Suprapubic skin (tissue), 4 donors: ENCODE data around the gene PCNX2. TPM values are rescaled to one million over a fixed set of nuclear protein-coding genes. Genes with fewer than 3 reads are reported as not detected.

Experiments
- DNase-seq, 2 donors: peaks; one replicate each; pipeline ENCODE4 v3.0.0-alpha.2; 2019; ENCODE audit warnings: low spot score in 2 of 2
- H3K27ac ChIP-seq: fragments of 200-600 bp; sonication (generic); one replicate; pipeline ENCODE4 v1.5.1; 2019
- H3K27me3 ChIP-seq: fragments of 200-600 bp; sonication (generic); one replicate; pipeline ENCODE4 v1.5.1; 2019
- H3K36me3 ChIP-seq: fragments of 200-600 bp; sonication (generic); one replicate; pipeline ENCODE4 v1.5.1; 2019
- H3K4me1 ChIP-seq: fragments of 200-600 bp; sonication (generic); one replicate; pipeline ENCODE4 v1.5.1; 2019
- H3K4me3 ChIP-seq: fragments of 200-600 bp; sonication (generic); one replicate; pipeline ENCODE4 v1.5.1; 2019; ENCODE audit warnings: mild to moderate bottlenecking
- H3K9me3 ChIP-seq: fragments of 200-600 bp; sonication (generic); one replicate; pipeline ENCODE4 v1.5.1; 2019
- EP300 ChIP-seq: sonication (generic); formaldehyde crosslinking; IDR thresholded peaks from one replicate; pipeline ENCODE4 v1.6.1; 2017; ENCODE audit warnings: antibody characterized with exemption
- POLR2A ChIP-seq, 2 donors: fragments of 450-650 bp; IDR thresholded peaks; one replicate each; pipeline ENCODE4 v1.6.1; 2017; ENCODE audit warnings: antibody characterized with exemption in 2 of 2, mild to moderate bottlenecking in 2 of 2, moderate library complexity in 2 of 2
- POLR2AphosphoS5 ChIP-seq, 3 donors: sonication (generic); formaldehyde crosslinking; IDR thresholded peaks; one replicate each; pipeline ENCODE4 v1.6.1; 2017; ENCODE audit warnings: antibody characterized with exemption in 3 of 3
- WGBS: methylation state at CpG from one replicate; pipeline ENCODE4 v1.1.5; 2018; 5-methylcytosine and 5-hydroxymethylcytosine counted together
- total RNA-seq, 4 donors: library from RNA; depleted of rRNA; stranded (reverse); fragments of >200 nt; gene quantifications; one replicate each; pipeline ENCODE4 v1.1.0, GENCODE V29; 2016
- TF ChIP-seq, protein P1 (sequence below), 2 donors: fragments of 200-600 bp in 1 of 2; fragments of 450-650 bp in 1 of 2; sonication (generic) in 1 of 2; IDR thresholded peaks; one replicate each; pipeline ENCODE4 v1.5.1; 2016 to 2019; ENCODE audit warnings: antibody characterized with exemption in 2 of 2, mild to moderate bottlenecking in 1 of 2, moderate library complexity in 1 of 2

Gene PCNX2
- total RNA-seq, 4 donors from 2014 or later, result 8.9 to 21.4 (median 14.3) TPM

DNA sequence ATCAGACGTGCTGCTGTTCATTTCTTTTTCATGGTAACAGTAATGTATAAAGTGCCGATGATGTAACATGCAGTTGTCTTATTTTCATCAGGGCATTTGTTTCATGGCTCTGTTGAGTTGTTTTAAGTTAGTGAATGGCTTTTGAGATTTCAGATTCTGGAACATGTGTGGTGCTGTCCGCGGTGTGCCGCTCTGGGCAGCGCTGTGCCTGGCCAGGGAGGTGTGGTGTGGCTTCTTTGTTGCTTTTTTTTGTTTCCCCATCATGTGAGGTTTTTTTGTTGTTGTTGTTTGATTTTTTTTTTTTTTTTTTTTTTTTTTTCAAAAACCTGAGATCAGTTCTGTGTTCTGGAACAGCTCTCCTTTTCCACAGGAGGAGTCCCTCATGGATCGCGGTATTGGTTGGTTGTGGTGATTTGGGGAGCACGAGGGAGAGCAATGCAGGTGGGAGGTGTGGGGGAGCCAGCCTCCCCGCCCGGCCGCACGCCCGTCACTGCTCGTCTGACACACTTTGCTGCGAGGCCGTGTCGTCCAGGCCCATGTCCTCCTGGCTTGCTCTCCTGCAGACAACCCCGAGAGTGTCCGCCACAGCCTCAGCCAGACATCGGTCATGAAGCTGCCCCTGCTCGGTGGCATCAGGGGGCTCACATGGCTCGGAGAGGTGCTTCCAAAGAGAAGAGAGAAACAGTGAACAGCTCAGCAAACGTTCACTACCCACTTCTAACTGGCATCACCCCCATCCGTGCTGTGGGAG lies 311.5 kb downstream of the PCNX2 start:
- TF ChIP-seq POLR2A (IDR thresholded peaks at IDR 0.05) (no peak), EP300 (no peak), POLR2AphosphoS5 (IDR thresholded peaks at IDR 0.05) (no peak)
- TF ChIP-seq, protein P1, sequence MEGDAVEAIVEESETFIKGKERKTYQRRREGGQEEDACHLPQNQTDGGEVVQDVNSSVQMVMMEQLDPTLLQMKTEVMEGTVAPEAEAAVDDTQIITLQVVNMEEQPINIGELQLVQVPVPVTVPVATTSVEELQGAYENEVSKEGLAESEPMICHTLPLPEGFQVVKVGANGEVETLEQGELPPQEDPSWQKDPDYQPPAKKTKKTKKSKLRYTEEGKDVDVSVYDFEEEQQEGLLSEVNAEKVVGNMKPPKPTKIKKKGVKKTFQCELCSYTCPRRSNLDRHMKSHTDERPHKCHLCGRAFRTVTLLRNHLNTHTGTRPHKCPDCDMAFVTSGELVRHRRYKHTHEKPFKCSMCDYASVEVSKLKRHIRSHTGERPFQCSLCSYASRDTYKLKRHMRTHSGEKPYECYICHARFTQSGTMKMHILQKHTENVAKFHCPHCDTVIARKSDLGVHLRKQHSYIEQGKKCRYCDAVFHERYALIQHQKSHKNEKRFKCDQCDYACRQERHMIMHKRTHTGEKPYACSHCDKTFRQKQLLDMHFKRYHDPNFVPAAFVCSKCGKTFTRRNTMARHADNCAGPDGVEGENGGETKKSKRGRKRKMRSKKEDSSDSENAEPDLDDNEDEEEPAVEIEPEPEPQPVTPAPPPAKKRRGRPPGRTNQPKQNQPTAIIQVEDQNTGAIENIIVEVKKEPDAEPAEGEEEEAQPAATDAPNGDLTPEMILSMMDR (IDR thresholded peaks at IDR 0.05), result no peak
- H3K4me1 ChIP-seq, result peaks cover 12% of the 10 kb centered on the region
- no peak overlapping the region for H3K27ac ChIP-seq
- 90% methylated on average over 25 of the region's 25 CpGs for WGBS
- peak in 1 of 2 donors; percentile 75 for DNase-seq
- no peak overlapping the region for H3K4me3 ChIP-seq
- peaks cover 10% of the 10 kb centered on the region for H3K36me3 ChIP-seq
- no peaks in the 10 kb centered on the region for H3K9me3 ChIP-seq
- no peaks in the 10 kb centered on the region for H3K27me3 ChIP-seq

DNA sequence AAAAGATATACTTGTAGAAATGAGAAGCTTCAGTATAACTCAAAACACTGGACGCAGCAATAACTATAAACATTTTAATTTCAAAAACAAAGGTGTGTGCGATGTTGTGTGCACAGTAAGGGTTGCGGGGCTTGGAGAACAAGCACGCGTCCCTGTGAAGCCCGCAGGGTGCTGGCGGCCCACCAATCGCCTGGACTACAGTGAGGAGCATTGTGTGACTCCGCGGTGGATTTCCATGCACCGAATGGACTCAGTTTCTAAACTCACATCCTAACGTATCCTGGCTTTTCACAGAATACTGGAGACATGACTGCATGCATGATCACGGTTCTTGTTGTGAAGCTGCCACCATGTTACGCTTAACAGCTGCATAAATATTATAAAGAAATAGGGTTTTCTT lies 312.1 kb downstream of the PCNX2 start:
- no peak for TF ChIP-seq POLR2AphosphoS5 (IDR thresholded peaks at IDR 0.05)
- TF ChIP-seq, protein P1 (IDR thresholded peaks at IDR 0.05), result no peak
- TF ChIP-seq EP300, result no peak
- no peak for TF ChIP-seq POLR2A (IDR thresholded peaks at IDR 0.05)
- WGBS, result 90% methylated on average over 14 of the region's 14 CpGs
- Histone ChIP-seq H3K4me3 (no peak overlapping the region), H3K36me3 (peaks cover 10% of the 10 kb centered on the region), H3K27me3 (no peaks in the 10 kb centered on the region), H3K4me1 (peaks cover 12% of the 10 kb centered on the region), H3K9me3 (no peaks in the 10 kb centered on the region), H3K27ac (no peak overlapping the region)
- DNase-seq, result no peak

DNA sequence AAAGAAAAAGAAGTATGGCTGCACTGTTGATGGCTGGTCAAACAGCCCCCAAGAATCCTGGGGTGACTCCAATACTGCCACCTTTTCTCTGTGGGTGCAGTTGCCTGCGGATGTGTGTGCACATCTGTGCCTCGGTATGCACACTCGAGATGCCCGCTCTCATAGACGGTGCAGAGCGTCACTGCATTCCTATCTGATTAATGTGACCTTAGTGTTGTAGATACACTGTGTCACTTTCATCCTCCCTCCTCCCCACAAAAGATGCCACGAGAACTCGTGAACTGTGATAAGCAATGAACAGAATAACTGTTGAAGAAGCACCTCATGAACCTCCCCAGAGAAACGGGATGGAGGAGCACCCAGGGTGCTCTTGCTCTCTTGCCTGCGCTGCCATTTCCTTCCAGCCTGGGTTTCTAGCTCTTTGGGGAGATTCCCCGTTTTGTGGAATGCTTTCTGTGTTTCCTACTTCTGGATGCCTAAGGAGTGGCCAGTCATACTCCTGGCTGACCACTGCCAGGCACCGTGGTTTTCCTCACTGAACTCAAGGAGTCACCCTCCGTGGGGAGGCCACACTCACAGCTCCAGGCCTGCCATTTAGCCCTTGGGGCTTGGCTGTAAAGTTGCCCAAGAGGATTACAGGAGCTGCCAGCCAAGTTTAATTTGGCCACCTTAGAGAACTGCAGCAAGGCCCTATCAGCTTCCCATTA lies 313.1 kb downstream of the PCNX2 start:
- peak in 1 of 2 donors; percentile 69 for DNase-seq
- Histone ChIP-seq H3K27ac (no peak overlapping the region), H3K36me3 (peaks cover 10% of the 10 kb centered on the region), H3K4me1 (peaks cover 12% of the 10 kb centered on the region), H3K27me3 (no peaks in the 10 kb centered on the region), H3K4me3 (no peak overlapping the region), H3K9me3 (no peaks in the 10 kb centered on the region)
- WGBS, result 62% methylated on average over 13 of the region's 13 CpGs
- TF ChIP-seq, protein P1 (IDR thresholded peaks at IDR 0.05), result no peak
- TF ChIP-seq POLR2A (IDR thresholded peaks at IDR 0.05), result no peak
- no peak for TF ChIP-seq POLR2AphosphoS5 (IDR thresholded peaks at IDR 0.05)
- no peak for TF ChIP-seq EP300

DNA sequence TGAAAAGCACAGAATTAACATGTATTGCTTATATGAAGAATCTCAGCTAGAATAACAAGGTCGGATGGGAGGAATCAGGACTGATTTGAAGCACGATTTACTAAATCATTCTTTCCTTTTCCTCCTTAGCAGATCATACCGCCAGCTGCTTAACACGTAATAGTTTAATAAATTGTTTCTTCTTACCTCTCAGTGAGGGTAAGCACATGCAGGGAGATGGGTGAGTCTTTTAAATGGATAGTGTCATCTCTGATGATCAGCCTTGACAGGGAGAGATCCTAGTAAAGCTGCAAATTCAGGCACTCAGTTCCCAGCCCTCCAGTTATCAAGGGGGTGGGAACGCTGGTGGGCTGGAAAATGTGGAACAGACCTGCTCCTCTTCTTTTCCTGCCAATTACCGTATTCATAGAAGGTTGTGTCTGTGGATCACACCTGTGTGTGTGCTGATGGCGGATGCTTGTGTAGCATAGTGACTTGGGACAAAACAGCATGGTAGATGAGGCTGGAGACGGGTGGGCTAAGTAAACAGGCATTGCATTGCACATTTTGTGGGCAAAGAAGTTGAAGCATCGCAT lies 314.5 kb downstream of the PCNX2 start:
- H3K27me3 ChIP-seq, result no peaks in the 10 kb centered on the region
- WGBS, result 64% methylated on average over 9 of the region's 9 CpGs
- peak in 1 of 2 donors; percentile 38 for DNase-seq
- H3K4me1 ChIP-seq, result peaks cover 14% of the 10 kb centered on the region
- no peak overlapping the region for H3K27ac ChIP-seq
- no peak for TF ChIP-seq EP300
- no peak for TF ChIP-seq POLR2AphosphoS5 (IDR thresholded peaks at IDR 0.05)
- TF ChIP-seq, protein P1 (IDR thresholded peaks at IDR 0.05), result no peak
- TF ChIP-seq POLR2A (IDR thresholded peaks at IDR 0.05), result no peak
- H3K36me3 ChIP-seq, result peaks cover 16% of the 10 kb centered on the region
- no peaks in the 10 kb centered on the region for H3K9me3 ChIP-seq
- no peak overlapping the region for H3K4me3 ChIP-seq
